HepG2 (cell line): ENCODE measurements around the gene ARHGEF3. TPM values are rescaled to one million over a fixed set of nuclear protein-coding genes. Genes with fewer than 3 reads are reported as not detected.

Experiments
- HNRNPK ChIP-seq: fragments of 200-400 bp; formaldehyde crosslinking; IDR thresholded peaks from 2 replicates; pipeline ENCODE4 v1.6.1; 2018; ENCODE audit warnings: low read length, low read depth, moderate library complexity, mild to moderate bottlenecking; ENCODE audit not compliant: poor library complexity, severe bottlenecking
- MXD4 ChIP-seq: IDR thresholded peaks from 2 replicates; pipeline ENCODE4 v1.6.1; 2016; ENCODE audit warnings: mild to moderate bottlenecking, missing biosample characterization, missing genetic modification reagents
- NAIF1 ChIP-seq: sonication (generic); formaldehyde crosslinking; IDR thresholded peaks from 2 replicates; pipeline ENCODE4 v1.5.0; 2020; ENCODE audit warnings: mild to moderate bottlenecking, missing genetic modification reagents, borderline replicate concordance
- PPARG ChIP-seq: conservative IDR thresholded peaks from 2 replicates; pipeline ENCODE4 v1.6.1; 2016; ENCODE audit warnings: missing biosample characterization, missing genetic modification reagents
- PRMT3 ChIP-seq: sonication (generic); formaldehyde crosslinking; IDR thresholded peaks from 2 replicates; pipeline ENCODE4 v1.8.1; 2022; ENCODE audit warnings: low read depth, mild to moderate bottlenecking, moderate library complexity, missing genetic modification reagents, borderline replicate concordance
- RARA ChIP-seq: IDR thresholded peaks from 2 replicates; pipeline ENCODE4 v1.6.1; 2016; ENCODE audit warnings: missing genetic modification reagents, missing compliant biosample characterization
- RBFOX2 ChIP-seq: fragments of 200-400 bp; formaldehyde crosslinking; IDR thresholded peaks from 2 replicates; pipeline ENCODE4 v1.6.1; 2017; ENCODE audit warnings: low read depth, mild to moderate bottlenecking, low read length
- SMARCC2 ChIP-seq: fragments of 450-650 bp; IDR thresholded peaks from 2 replicates; pipeline ENCODE4 v1.6.1; 2017; ENCODE audit warnings: antibody characterized with exemption, mild to moderate bottlenecking
- SRSF1 ChIP-seq: fragments of 200-400 bp; formaldehyde crosslinking; optimal IDR thresholded peaks from 2 replicates; pipeline ENCODE3; 2017; ENCODE audit warnings: mild to moderate bottlenecking, low read depth, low read length, moderate library complexity
- ZC3H4 ChIP-seq: sonication (generic); formaldehyde crosslinking; IDR thresholded peaks from 2 replicates; pipeline ENCODE4 v1.4.0; 2020; ENCODE audit warnings: missing genetic modification reagents, borderline replicate concordance
- ZFAT ChIP-seq: sonication (generic); formaldehyde crosslinking; conservative IDR thresholded peaks from 2 replicates; pipeline ENCODE4 v1.8.1; 2023; ENCODE audit warnings: missing genetic modification reagents, inconsistent platforms
- ZFP82 ChIP-seq: sonication (generic); formaldehyde crosslinking; IDR thresholded peaks from 2 replicates; pipeline ENCODE4 v1.5.1; 2020; ENCODE audit warnings: mild to moderate bottlenecking, missing genetic modification reagents, borderline replicate concordance
- ZNF607 ChIP-seq: sonication (generic); formaldehyde crosslinking; IDR thresholded peaks from 2 replicates; pipeline ENCODE4 v1.5.1; 2020; ENCODE audit warnings: missing genetic modification reagents, mild to moderate bottlenecking, borderline replicate concordance
- ZNF644 ChIP-seq: IDR thresholded peaks from 2 replicates; pipeline ENCODE4 v1.6.1; 2016; ENCODE audit warnings: low read depth
- ZNF7 ChIP-seq: IDR thresholded peaks from 2 replicates; pipeline ENCODE4 v1.6.1; 2016; ENCODE audit warnings: missing biosample characterization, missing genetic modification reagents
- ZNF724P ChIP-seq: sonication (generic); formaldehyde crosslinking; IDR thresholded peaks from 2 replicates; pipeline ENCODE4 v1.8.0; 2022; ENCODE audit warnings: missing genetic modification reagents, borderline replicate concordance
- ZNF775 ChIP-seq: sonication (generic); formaldehyde crosslinking; IDR thresholded peaks from 2 replicates; pipeline ENCODE4 v1.4.0; 2020; ENCODE audit warnings: missing genetic modification reagents, mild to moderate bottlenecking, moderate library complexity, borderline replicate concordance
- ZNF879 ChIP-seq: sonication (generic); formaldehyde crosslinking; IDR thresholded peaks from 2 replicates; pipeline ENCODE4 v1.8.1; 2023; ENCODE audit warnings: missing genetic modification reagents
- polyA plus RNA-seq, 8 experiments: library from polyadenylated mRNA; depleted of rRNA in 3 of 8; stranded (reverse) in 7 of 8; unstranded in 1 of 8; fragments of >200 nt; fragmentation: Illumina TruSeq in 4 of 8; extraction: Trizol in 4 of 8; gene quantifications; 2 replicates each; pipeline versions ENCODE4 v1.2.1 to v1.2.3, GENCODE V29; 2011 to 2016; ENCODE audit warnings: low read depth in 4 of 8, missing spikeins in 1 of 8, mixed read lengths in 1 of 8; ENCODE audit not compliant: insufficient read depth in 1 of 8
- total RNA-seq, 5 experiments: library from RNA; depleted of rRNA; stranded (reverse); fragments of >200 nt; fragmentation: Illumina TruSeq; extraction: Trizol; gene quantifications; 2 replicates each; pipeline ENCODE4 v1.2.3, GENCODE V29; 2016; ENCODE audit warnings: low read depth in 1 of 5
- TF ChIP-seq, protein P1 (sequence below): sonication (generic); formaldehyde crosslinking; IDR thresholded peaks from 2 replicates; pipeline ENCODE4 v1.5.1; 2020; ENCODE audit warnings: missing genetic modification reagents, mild to moderate bottlenecking, borderline replicate concordance
- TF ChIP-seq, protein P2 (sequence below): sonication (generic); formaldehyde crosslinking; IDR thresholded peaks from 2 replicates; pipeline ENCODE4 v1.4.0; 2020; ENCODE audit warnings: mild to moderate bottlenecking, missing genetic modification reagents
- TF ChIP-seq, protein P3 (sequence below): IDR thresholded peaks from 2 replicates; pipeline ENCODE4 v1.6.1; 2016; ENCODE audit warnings: missing biosample characterization, missing genetic modification reagents, low read depth
- TF ChIP-seq, protein P4 (sequence below): sonication (generic); formaldehyde crosslinking; IDR thresholded peaks from 2 replicates; pipeline ENCODE4 v1.9.0; 2021; ENCODE audit warnings: missing genetic modification reagents, mild to moderate bottlenecking, borderline replicate concordance
- TF ChIP-seq, protein P5 (sequence below): fragments of 450-650 bp; IDR thresholded peaks from 2 replicates; pipeline ENCODE4 v1.6.1; 2016

The ARHGEF3 gene
- total and polyA plus RNA-seq, 2 of the 13 experiments (the other 11 are each of a cell fraction or from before 2014, with no cell fraction given) = 14.8 to 23.1 TPM

DNA sequence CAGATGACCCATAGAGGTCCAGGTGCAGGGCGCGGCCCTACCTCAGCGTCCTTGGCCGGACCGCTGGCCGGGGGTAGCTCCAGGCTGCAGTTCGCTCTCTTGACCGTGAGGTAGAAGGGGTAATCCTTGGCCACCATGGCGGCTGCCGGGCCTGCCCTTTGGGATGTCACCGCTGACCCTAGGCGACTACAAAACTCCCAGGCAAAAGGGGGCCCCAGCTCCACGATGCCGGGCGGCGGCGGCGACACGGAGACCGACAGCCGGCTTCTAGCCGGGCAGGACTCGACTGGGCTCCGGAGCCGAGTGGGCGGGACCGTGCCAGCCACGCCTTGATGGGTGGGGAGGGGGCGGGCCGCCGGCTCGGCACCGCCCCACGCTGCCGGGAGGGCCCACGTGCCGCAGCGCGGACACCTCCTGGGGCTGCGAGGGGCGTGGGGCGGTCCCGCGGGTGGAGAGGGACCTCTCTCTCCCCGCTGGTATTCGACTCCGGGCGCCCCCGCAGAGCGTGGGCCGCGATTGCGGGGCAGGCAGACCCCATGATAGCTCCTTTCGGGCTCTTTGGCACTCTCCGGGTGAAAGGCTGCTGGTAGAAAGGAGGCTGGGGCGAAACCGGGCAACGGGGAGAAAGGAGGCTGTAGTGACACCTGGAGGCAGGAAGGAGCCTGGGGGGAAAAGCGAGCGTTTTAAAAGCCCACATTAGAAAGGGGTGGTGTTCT is at the start of gene ARHGEF3 (continued):
- TF ChIP-seq, protein P1, sequence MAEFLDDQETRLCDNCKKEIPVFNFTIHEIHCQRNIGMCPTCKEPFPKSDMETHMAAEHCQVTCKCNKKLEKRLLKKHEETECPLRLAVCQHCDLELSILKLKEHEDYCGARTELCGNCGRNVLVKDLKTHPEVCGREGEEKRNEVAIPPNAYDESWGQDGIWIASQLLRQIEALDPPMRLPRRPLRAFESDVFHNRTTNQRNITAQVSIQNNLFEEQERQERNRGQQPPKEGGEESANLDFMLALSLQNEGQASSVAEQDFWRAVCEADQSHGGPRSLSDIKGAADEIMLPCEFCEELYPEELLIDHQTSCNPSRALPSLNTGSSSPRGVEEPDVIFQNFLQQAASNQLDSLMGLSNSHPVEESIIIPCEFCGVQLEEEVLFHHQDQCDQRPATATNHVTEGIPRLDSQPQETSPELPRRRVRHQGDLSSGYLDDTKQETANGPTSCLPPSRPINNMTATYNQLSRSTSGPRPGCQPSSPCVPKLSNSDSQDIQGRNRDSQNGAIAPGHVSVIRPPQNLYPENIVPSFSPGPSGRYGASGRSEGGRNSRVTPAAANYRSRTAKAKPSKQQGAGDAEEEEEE (CRISPR knock-in tag) = no peak
- TF ChIP-seq, protein P2, sequence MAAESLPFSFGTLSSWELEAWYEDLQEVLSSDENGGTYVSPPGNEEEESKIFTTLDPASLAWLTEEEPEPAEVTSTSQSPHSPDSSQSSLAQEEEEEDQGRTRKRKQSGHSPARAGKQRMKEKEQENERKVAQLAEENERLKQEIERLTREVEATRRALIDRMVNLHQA (CRISPR knock-in tag) = no peak
- TF ChIP-seq, protein P3, sequence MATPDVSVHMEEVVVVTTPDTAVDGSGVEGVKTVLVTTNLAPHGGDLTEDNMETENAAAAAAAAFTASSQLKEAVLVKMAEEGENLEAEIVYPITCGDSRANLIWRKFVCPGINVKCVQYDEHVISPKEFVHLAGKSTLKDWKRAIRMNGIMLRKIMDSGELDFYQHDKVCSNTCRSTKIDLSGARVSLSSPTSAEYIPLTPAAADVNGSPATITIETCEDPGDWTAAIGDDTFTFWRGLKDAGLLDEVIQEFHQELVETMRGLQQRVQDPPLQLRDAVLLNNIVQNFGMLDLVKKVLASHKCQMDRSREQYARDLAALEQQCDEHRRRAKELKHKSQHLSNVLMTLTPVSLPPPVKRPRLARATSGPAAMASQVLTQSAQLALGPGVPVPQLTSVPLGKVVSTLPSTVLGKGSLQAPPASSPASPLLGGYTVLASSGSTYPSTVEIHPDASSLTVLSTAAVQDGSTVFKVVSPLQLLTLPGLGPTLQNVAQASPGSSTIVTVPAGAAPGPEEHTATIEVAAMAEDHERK (CRISPR knock-in tag) = no peak
- 0 out of 2 replicates have a peak, but pooled peaks have one; percentile 8 for TF ChIP-seq RARA
- peak; percentile 36 for TF ChIP-seq SRSF1
- TF ChIP-seq MXD4 (CRISPR knock-in tag) = peak; percentile 93
- TF ChIP-seq NAIF1 (CRISPR knock-in tag) = 0 out of 2 replicates have a peak, but pooled peaks have one; percentile 23
- no peak for TF ChIP-seq PRMT3
- TF ChIP-seq, protein P4, sequence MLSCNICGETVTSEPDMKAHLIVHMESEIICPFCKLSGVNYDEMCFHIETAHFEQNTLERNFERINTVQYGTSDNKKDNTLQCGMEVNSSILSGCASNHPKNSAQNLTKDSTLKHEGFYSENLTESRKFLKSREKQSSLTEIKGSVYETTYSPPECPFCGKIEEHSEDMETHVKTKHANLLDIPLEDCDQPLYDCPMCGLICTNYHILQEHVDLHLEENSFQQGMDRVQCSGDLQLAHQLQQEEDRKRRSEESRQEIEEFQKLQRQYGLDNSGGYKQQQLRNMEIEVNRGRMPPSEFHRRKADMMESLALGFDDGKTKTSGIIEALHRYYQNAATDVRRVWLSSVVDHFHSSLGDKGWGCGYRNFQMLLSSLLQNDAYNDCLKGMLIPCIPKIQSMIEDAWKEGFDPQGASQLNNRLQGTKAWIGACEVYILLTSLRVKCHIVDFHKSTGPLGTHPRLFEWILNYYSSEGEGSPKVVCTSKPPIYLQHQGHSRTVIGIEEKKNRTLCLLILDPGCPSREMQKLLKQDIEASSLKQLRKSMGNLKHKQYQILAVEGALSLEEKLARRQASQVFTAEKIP (CRISPR knock-in tag) = no peak
- TF ChIP-seq RBFOX2 = peak; percentile 88
- no peak for TF ChIP-seq ZNF7 (CRISPR knock-in tag)
- no peak for TF ChIP-seq ZFAT (CRISPR knock-in tag)
- TF ChIP-seq, protein P5, sequence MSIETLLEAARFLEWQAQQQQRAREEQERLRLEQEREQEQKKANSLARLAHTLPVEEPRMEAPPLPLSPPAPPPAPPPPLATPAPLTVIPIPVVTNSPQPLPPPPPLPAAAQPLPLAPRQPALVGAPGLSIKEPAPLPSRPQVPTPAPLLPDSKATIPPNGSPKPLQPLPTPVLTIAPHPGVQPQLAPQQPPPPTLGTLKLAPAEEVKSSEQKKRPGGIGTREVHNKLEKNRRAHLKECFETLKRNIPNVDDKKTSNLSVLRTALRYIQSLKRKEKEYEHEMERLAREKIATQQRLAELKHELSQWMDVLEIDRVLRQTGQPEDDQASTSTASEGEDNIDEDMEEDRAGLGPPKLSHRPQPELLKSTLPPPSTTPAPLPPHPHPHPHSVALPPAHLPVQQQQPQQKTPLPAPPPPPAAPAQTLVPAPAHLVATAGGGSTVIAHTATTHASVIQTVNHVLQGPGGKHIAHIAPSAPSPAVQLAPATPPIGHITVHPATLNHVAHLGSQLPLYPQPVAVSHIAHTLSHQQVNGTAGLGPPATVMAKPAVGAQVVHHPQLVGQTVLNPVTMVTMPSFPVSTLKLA = peak; percentile 62; the same call in 1 of the 2 replicates
- TF ChIP-seq ZFP82 = peak; percentile 86; the same call in 1 of the 2 replicates
- TF ChIP-seq SMARCC2 = no peak
- no peak for TF ChIP-seq ZNF644
- TF ChIP-seq ZNF724P (CRISPR knock-in tag) = no peak
- TF ChIP-seq ZC3H4 (CRISPR knock-in tag) = no peak
- peak; percentile 61 for TF ChIP-seq PPARG (CRISPR knock-in tag)
- peak; percentile 33; the same call in 1 of the 2 replicates for TF ChIP-seq ZNF879 (CRISPR knock-in tag)
- TF ChIP-seq HNRNPK = peak; percentile 62
- TF ChIP-seq ZNF775 = no peak
- peak; percentile 70; the same call in 1 of the 2 replicates for TF ChIP-seq ZNF607 (CRISPR knock-in tag)
